CD14-positive monocyte (primary cell): Measurements from ENCODE around the gene MAML3. TPM values are rescaled to one million over a fixed set of nuclear protein-coding genes. Genes with fewer than 3 reads are reported as not detected.

Experiments
- DNase-seq, 3 donors: peaks; one replicate each; pipeline ENCODE4 v3.0.0-alpha.2; 2011 to 2022
- H2AFZ ChIP-seq: 2 replicates; pipeline ENCODE4 v1.6.0; 2012; ENCODE audit warnings: mild to moderate bottlenecking, low read depth, low read length, inconsistent platforms; ENCODE audit not compliant: insufficient read depth, poor library complexity, severe bottlenecking
- H3K27ac ChIP-seq, 2 donors: 1 replicate in 1 of 2; 2 replicates in 1 of 2; pipeline ENCODE4 v1.5.1; 2012 to 2013; ENCODE audit warnings: low read length in 2 of 2, control low read depth in 1 of 2, inconsistent platforms in 1 of 2, low read depth in 1 of 2, mild to moderate bottlenecking in 1 of 2
- H3K27me3 ChIP-seq, 2 donors: one replicate each; pipeline versions ENCODE4 v1.6.0 to v1.6.1; 2011 to 2013; ENCODE audit warnings: low read length in 2 of 2; ENCODE audit not compliant: control insufficient read depth in 2 of 2, insufficient read depth in 2 of 2
- H3K36me3 ChIP-seq, 2 donors: replicated peaks in 1 of 2; 1 replicate in 1 of 2; 2 replicates in 1 of 2; pipeline versions ENCODE4 v1.5.1 to v1.6.1; 2012 to 2013; ENCODE audit warnings: low read length in 2 of 2, control low read depth in 1 of 2, inconsistent platforms in 1 of 2, mild to moderate bottlenecking in 1 of 2; ENCODE audit not compliant: insufficient read depth in 2 of 2, control insufficient read depth in 1 of 2
- H3K4me1 ChIP-seq, 2 donors: 1 replicate in 1 of 2; 2 replicates in 1 of 2; pipeline versions ENCODE4 v1.5.1 to v1.6.1; 2012 to 2013; ENCODE audit warnings: low read length in 2 of 2, control low read depth in 1 of 2, inconsistent platforms in 1 of 2, mild to moderate bottlenecking in 1 of 2, moderate library complexity in 1 of 2; ENCODE audit not compliant: insufficient read depth in 2 of 2, control insufficient read depth in 1 of 2
- H3K4me2 ChIP-seq: replicated peaks from 2 replicates; pipeline ENCODE3; 2012; ENCODE audit warnings: low read length, moderate library complexity, mild to moderate bottlenecking; ENCODE audit not compliant: poor library complexity, severe bottlenecking; ENCODE audit errors: extremely low read depth
- H3K4me3 ChIP-seq, 3 experiments: fragments of 200-600 bp in 1 of 3; sonication (generic) in 1 of 3; replicated peaks in 1 of 3; 1 replicate in 2 of 3; 2 replicates in 1 of 3; pipeline ENCODE4 v1.5.1; 2011 to 2013; ENCODE audit warnings: low read length in 3 of 3, mild to moderate bottlenecking in 3 of 3, control low read depth in 2 of 3, low read depth in 2 of 3, inconsistent platforms in 1 of 3, moderate library complexity in 1 of 3
- H3K79me2 ChIP-seq: 2 replicates; pipeline ENCODE4 v1.6.0; 2012; ENCODE audit warnings: mild to moderate bottlenecking, control low read depth, inconsistent platforms, low read length, moderate library complexity; ENCODE audit not compliant: insufficient read depth
- H3K9ac ChIP-seq: 2 replicates; pipeline ENCODE4 v1.6.0; 2017; ENCODE audit warnings: low read length, mild to moderate bottlenecking; ENCODE audit not compliant: insufficient read depth, poor library complexity, severe bottlenecking
- H3K9me3 ChIP-seq, 2 donors: replicated peaks in 1 of 2; 1 replicate in 1 of 2; 2 replicates in 1 of 2; pipeline versions ENCODE4 v1.5.1 to v1.6.1; 2012 to 2013; ENCODE audit warnings: low read length in 2 of 2, control low read depth in 1 of 2; ENCODE audit not compliant: control insufficient read depth in 1 of 2, insufficient read depth in 1 of 2
- H4K20me1 ChIP-seq: 2 replicates; pipeline ENCODE4 v1.6.0; 2012; ENCODE audit warnings: mild to moderate bottlenecking, low read length, control low read depth, moderate library complexity; ENCODE audit not compliant: insufficient read depth
- H3K27ac Mint-ChIP-seq, 7 donors: one replicate each; pipeline ENCODE4 v1.8.0; 2020; ENCODE audit warnings: mild to moderate bottlenecking in 7 of 7, mixed read lengths in 7 of 7, moderate library complexity in 6 of 7, inconsistent platforms in 2 of 7
- H3K27me3 Mint-ChIP-seq, 3 donors: one replicate each; pipeline ENCODE4 v1.8.0; 2021 to 2022; ENCODE audit warnings: low read depth in 3 of 3, mild to moderate bottlenecking in 3 of 3, mixed read lengths in 3 of 3, moderate library complexity in 3 of 3, inconsistent platforms in 1 of 3
- H3K36me3 Mint-ChIP-seq, 2 donors: one replicate each; pipeline ENCODE4 v1.8.0; 2020; ENCODE audit warnings: mixed read lengths in 2 of 2, inconsistent platforms in 1 of 2, mild to moderate bottlenecking in 1 of 2
- H3K4me1 Mint-ChIP-seq: one replicate; pipeline ENCODE4 v1.8.0; 2020; ENCODE audit warnings: mild to moderate bottlenecking, mixed read lengths
- H3K4me3 Mint-ChIP-seq, 2 donors: one replicate each; pipeline ENCODE4 v1.8.0; 2020; ENCODE audit warnings: mild to moderate bottlenecking in 2 of 2, mixed read lengths in 2 of 2, moderate library complexity in 1 of 2
- H3K9me3 Mint-ChIP-seq, 7 donors: one replicate each; pipeline ENCODE4 v1.8.0; 2020 to 2022; ENCODE audit warnings: mixed read lengths in 7 of 7, mild to moderate bottlenecking in 6 of 7, moderate library complexity in 6 of 7, inconsistent platforms in 2 of 7
- CTCF ChIP-seq: fragments of 200-600 bp; IDR thresholded peaks from one replicate; pipeline ENCODE4 v1.8.0; 2022; ENCODE audit warnings: antibody characterized with exemption, mild to moderate bottlenecking
- WGBS: methylation state at CpG from one replicate; pipeline ENCODE4 v1.1.5; 2013; ENCODE audit warnings: missing lambda C conversion rate; ENCODE audit not compliant: insufficient coverage; 5-methylcytosine and 5-hydroxymethylcytosine counted together
- intact Hi-C, 2 donors: fragments of 100-400 bp; cut with micrococcal nuclease; formaldehyde crosslinking; loops; one replicate each; pipeline versions ENCODE4 v1.15.0 to v1.15.1; 2023
- polyA plus RNA-seq, 3 donors: library from polyadenylated mRNA; depleted of rRNA in 1 of 3; unstranded in 2 of 3; stranded (reverse) in 1 of 3; fragments of 300-500 nt in 2 of 3; fragments of >200 nt in 1 of 3; fragmentation: Illumina TruSeq in 2 of 3; gene quantifications; 1 replicate in 2 of 3; 2 replicates in 1 of 3; pipeline ENCODE4 v1.2.3, GENCODE V29; 2012 to 2021

Gene MAML3
- polyA plus RNA-seq, 3 donors: 1.5 to 6.5 (median 2.3) TPM

- intact Hi-C loops: loop anchor here (5.0 kb wide), 2 partner anchors 40 to 100 kb away; partner anchors contain the start of gene MAML3 (in 1 of the 2)
- Histone ChIP-seq H3K4me1 (peaks cover 49 to 70% of the 10 kb centered on the region in 2 donors), H3K4me2 (no peak overlapping the region), H3K9ac (no peak overlapping the region), H2AFZ (no peak overlapping the region), H3K36me3 (no peaks in the 10 kb centered on the region), H3K27ac (no peak overlapping the region), H4K20me1 (peaks cover 6% of the 10 kb centered on the region), H3K27me3 (no peaks in the 10 kb centered on the region), H3K79me2 (peaks cover 77% of the 10 kb centered on the region), H3K4me3 (no peak overlapping the region), H3K9me3 (no peaks in the 10 kb centered on the region)
- Mint-ChIP-seq H3K4me3 (no peak overlapping the region), H3K9me3 (no peaks in the 10 kb centered on the region), H3K36me3 (no peaks in the 10 kb centered on the region), H3K27me3 (no peaks in the 10 kb centered on the region), H3K4me1 (peaks cover 66% of the 10 kb centered on the region), H3K27ac (no peak overlapping the region)
- TF ChIP-seq CTCF: peak; percentile 53
- peak in 1 of 3 donors; percentile 49 for DNase-seq
- WGBS: no CpG with 5 or more reads among the region's 3 CpGs
Observed at GRCh38 chr4:140052050-140052449, 101.9 kb downstream of the MAML3 start.

GRCh38 chr4:140049849-140050637 lies 103.9 kb downstream of the MAML3 start:
- peaks cover 59 to 75% of the 10 kb centered on the region in 2 donors for H3K4me1 ChIP-seq
- peak overlapping the region; percentile 81 to 90 for H3K4me3 Mint-ChIP-seq
- peaks cover 72% of the 10 kb centered on the region for H3K79me2 ChIP-seq
- TF ChIP-seq CTCF: no peak
- WGBS: 70% methylated on average over 5 of the region's 8 CpGs
- peak overlapping the region in 3 of 7 donors; percentile 61 to 85 (median 77) for H3K27ac Mint-ChIP-seq
- peaks cover 74% of the 10 kb centered on the region for H3K4me1 Mint-ChIP-seq
- H3K9me3 Mint-ChIP-seq: no peaks in the 10 kb centered on the region
- H3K9me3 ChIP-seq: no peaks in the 10 kb centered on the region
- no peaks in the 10 kb centered on the region for H3K27me3 ChIP-seq
- peak overlapping the region; percentile 66 for H2AFZ ChIP-seq
- peak overlapping the region; percentile 40 to 90 (median 70) for H3K4me3 ChIP-seq
- intact Hi-C loops: loop anchor here (5.0 kb wide), 2 partner anchors 42 to 102 kb away; partner anchors contain the start of gene MAML3 (in 1 of the 2)
- peak overlapping the region; percentile 83 for H3K4me2 ChIP-seq
- H3K36me3 Mint-ChIP-seq: no peaks in the 10 kb centered on the region
- no peaks in the 10 kb centered on the region for H3K27me3 Mint-ChIP-seq
- H3K27ac ChIP-seq: peak overlapping the region in 1 of 2 donors; percentile 64
- H3K36me3 ChIP-seq: no peaks in the 10 kb centered on the region
- peaks cover 10% of the 10 kb centered on the region for H4K20me1 ChIP-seq
- no peak for DNase-seq
- H3K9ac ChIP-seq: peak overlapping the region; percentile 46
